GM12874 (cell line): ENCODE data around the gene TRIP10.

Source experiments
- TF ChIP-seq, protein P1 (sequence below): IDR thresholded peaks from 2 replicates; pipeline ENCODE4 v1.5.1; 2011; ENCODE audit warnings: low read depth, mild to moderate bottlenecking, control low read depth, low read length, moderate library complexity; ENCODE audit not compliant: insufficient read depth

The TRIP10 gene

DNA sequence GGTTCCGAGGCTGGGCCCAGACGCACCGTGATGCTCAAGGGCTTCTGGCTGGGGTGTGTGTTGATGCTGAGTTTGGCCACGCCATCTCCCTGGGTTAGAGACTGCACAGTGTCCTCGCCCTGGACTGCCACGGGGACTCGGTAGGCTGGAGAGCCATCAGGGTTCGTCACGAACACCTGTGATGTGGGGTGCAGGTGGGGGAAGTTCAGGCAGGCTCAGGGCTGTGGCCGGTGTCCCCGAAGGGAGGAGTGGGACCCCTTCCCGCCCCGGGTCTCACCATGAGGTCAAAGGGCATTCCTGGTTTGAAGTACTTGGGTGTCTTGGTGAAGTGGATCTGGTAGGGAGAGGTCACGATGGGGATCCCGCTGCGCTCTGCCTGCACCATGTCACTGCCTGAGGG lies 27.2 kb upstream of the TRIP10 start:
- TF ChIP-seq, protein P1, sequence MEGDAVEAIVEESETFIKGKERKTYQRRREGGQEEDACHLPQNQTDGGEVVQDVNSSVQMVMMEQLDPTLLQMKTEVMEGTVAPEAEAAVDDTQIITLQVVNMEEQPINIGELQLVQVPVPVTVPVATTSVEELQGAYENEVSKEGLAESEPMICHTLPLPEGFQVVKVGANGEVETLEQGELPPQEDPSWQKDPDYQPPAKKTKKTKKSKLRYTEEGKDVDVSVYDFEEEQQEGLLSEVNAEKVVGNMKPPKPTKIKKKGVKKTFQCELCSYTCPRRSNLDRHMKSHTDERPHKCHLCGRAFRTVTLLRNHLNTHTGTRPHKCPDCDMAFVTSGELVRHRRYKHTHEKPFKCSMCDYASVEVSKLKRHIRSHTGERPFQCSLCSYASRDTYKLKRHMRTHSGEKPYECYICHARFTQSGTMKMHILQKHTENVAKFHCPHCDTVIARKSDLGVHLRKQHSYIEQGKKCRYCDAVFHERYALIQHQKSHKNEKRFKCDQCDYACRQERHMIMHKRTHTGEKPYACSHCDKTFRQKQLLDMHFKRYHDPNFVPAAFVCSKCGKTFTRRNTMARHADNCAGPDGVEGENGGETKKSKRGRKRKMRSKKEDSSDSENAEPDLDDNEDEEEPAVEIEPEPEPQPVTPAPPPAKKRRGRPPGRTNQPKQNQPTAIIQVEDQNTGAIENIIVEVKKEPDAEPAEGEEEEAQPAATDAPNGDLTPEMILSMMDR = no peak

DNA sequence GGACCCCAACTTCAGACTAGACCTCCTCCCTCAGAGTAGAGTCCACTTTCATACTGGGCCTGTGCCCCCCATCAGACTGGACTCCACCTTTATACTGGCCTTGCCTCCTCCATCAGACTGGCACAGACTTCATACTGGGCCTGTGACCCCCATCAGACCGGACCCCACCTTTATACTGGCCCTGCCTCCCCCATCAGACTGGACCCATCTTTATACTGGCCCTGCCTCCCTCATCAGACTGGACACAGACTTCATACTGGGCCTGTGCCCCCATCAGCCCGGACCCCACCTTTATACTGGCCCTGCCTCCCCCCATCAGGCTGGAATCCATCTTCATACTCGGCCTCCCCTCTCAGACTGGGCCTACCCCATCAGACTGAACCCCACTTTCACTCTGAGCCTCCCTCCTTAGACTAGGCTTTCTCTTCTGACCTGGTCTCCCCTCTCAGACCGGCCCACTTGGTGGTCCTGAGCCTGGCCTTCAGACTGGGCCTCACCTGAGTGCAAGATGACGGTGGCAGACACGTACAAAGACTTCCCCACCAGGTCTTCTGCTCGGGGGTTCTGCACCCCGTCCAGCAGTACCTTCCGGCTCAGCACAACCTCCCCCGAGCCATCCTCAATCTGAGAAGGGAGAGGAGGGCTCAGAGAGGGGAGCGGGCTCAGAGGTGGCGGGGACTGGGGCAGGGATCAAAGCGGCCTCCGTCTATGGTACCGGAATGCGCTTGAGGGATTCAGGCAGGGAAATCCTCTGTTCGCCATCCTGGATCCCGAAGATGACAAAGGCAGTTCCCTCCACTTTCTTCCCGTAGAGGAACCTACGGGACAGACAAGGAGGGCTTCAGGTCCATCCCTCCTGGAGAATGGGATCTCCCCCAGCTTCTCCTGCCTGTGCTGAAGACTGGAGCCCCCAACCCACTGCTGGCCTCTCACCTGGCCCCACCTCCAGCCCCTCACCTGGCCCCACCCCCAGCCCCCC lies 26.5 kb upstream of the TRIP10 start:
- TF ChIP-seq, protein P1 = no peak

DNA sequence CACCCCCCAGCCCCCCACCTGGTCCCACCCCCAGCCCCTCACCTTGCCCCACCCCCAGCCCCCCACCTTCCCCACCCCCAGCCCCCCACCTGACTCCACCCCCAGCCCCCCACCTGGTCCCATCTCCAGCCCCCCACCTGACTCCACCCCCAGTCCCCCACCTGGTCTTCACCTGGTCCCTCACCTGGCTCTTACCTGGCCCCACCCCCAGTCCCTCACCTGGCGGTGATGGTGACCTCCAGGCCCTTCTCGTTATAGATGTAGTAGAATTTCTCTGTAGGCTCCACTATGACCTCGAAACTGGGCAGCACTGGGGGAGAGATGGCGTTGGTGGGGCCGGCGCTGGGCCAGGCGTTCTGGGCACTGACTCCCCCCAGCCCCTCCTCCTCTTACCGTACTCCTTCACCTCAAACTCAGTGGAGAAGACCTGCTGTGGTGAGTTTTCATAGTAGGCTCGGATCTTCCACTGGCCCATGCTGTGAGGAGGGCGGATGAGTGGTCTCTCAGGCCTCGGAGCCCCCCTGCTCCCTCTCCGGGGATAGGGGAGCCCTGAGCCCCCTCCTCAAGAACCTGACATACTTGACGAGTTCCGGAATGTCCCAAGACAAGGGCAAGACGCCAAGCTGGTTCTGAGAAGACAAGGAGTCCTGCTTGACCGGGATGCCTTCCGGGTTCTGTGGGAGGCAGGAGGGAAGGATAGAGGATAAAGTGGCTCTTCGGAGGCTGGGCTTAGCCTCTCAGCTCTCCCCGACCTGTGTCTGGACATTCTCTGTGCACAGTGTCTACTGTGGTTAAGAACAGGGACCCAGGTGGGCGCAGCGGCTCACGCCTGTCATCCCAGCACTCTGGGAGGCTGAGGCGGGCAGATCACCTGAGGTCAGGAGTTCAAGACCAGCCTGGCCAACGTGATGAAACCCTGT lies 25.4 kb upstream of the TRIP10 start:
- TF ChIP-seq, protein P1 = no peak

DNA sequence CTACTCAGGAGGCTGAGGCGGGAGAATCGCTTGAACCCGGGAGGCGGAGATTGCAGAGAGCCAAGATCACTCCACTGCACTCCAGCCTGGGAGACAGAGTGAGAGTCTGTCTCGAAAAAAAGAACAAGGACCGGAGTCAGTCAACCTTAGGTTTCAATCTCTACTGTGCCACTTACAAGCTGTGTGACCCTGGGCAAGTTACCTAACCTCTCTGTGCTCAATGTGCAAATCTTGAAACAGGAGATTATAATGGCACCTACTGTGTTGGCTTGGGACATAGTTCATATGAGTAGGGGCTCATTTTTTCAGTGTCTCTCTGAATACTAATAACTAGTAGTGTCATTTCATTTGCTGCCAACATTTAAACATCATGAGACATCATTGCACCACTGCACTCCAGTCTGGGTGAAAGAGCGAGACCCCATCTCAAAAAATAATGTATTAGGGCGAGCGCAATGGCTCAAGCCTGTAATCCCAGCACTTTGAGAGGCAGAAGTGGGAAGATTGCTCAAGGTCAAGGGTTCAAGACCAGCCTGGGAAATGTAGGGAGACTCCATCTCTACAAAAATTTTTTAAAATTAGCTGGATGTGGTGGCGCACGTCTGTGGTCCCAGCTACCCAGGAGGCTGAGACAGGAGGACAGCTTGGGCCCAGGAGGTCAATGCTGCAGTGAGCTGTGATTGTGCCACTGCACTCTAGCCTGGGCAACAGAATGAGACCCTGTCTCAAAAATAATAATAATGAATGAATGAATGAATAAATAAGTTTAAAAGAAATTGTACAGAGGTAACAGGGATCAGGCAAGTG lies 24.5 kb upstream of the TRIP10 start:
- TF ChIP-seq, protein P1 = no peak

DNA sequence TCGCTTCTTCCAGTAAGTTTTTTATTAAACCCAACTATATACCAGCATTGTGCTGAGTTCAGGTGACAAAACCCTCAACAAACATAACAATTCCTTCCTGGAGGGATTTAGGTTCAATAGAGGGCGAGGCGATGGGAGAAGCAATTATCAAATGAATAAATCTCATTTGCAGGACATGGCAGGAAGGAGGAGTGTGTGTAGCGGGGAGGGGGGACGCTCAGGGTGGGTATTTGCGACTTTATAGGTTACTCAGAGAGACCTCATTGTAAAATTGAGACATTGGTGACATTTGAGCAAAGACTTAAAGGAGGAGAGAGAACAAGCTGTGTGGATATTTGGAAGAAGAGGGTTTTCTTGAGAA lies 22.9 kb upstream of the TRIP10 start:
- TF ChIP-seq, protein P1 = no peak

DNA sequence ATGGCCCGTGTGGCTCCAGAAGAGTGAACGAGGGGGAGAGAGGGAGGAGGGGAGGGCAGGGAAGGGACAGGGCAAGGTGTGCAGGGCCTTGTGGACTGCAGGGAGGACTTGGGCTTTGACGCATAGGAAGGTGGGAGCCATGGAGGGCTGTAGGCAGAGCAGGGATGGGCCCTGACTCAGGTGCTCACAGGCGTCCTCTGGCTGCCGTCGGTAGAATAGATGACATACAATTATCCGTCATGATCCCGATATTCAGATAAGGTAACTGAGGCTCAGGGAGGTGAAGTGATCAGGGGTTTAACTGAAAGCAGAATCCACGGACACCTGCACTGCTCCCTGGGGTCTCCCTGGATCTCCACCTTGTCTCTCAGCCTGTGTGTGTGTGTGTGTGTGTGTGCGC lies 22.4 kb upstream of the TRIP10 start:
- TF ChIP-seq, protein P1 = peak; percentile 31; the same call in 1 of the 2 replicates
